Smooth muscle cell (in vitro differentiated cells): ENCODE data around the gene VSIG8. TPM values are rescaled to one million over a fixed set of nuclear protein-coding genes. Genes with fewer than 3 reads are reported as not detected.

ENCODE experiments used
- DNase-seq: peaks from one replicate; lab custom pipeline; 2025; ENCODE audit not compliant: unreplicated experiment; lab: John Stamatoyannopoulos, UW
- H2AFZ ChIP-seq: fragments of 200-600 bp; sonication (generic); 2 replicates; pipeline ENCODE4 v1.6.0; 2016; ENCODE audit warnings: antibody characterized with exemption, low read depth, mild to moderate bottlenecking
- H3F3A ChIP-seq: fragments of 200-600 bp; sonication (generic); 2 replicates; pipeline ENCODE4 v1.6.0; 2017; ENCODE audit warnings: antibody characterized with exemption, low read depth
- H3K27ac ChIP-seq: fragments of 200-600 bp; sonication (generic); 2 replicates; pipeline ENCODE4 v1.5.1; 2016; ENCODE audit warnings: low read depth, mild to moderate bottlenecking
- H3K27me3 ChIP-seq: fragments of 200-600 bp; sonication (generic); 2 replicates; pipeline ENCODE4 v1.6.1; 2016; ENCODE audit warnings: low read depth, mild to moderate bottlenecking
- H3K36me3 ChIP-seq: fragments of 200-600 bp; sonication (generic); 2 replicates; pipeline ENCODE4 v1.5.1; 2016; ENCODE audit warnings: low read depth
- H3K4me1 ChIP-seq: fragments of 200-600 bp; sonication (generic); 2 replicates; pipeline ENCODE4 v1.5.1; 2016; ENCODE audit warnings: low read depth
- H3K4me2 ChIP-seq: fragments of 200-600 bp; sonication (generic); 2 replicates; pipeline ENCODE4 v1.6.0; 2016; ENCODE audit warnings: mild to moderate bottlenecking
- H3K4me3 ChIP-seq: fragments of 200-600 bp; sonication (generic); 2 replicates; pipeline ENCODE4 v1.5.1; 2016; ENCODE audit warnings: mild to moderate bottlenecking
- H3K79me2 ChIP-seq: fragments of 200-600 bp; sonication (generic); 2 replicates; pipeline ENCODE4 v1.6.0; 2016; ENCODE audit warnings: low read depth, mild to moderate bottlenecking
- H3K9ac ChIP-seq: fragments of 200-600 bp; sonication (generic); 2 replicates; pipeline ENCODE4 v1.6.0; 2016; ENCODE audit warnings: low read depth
- H3K9me3 ChIP-seq: fragments of 200-600 bp; sonication (generic); replicated peaks from 2 replicates; pipeline ENCODE4 v1.5.1; 2016; ENCODE audit warnings: low read depth
- H4K20me1 ChIP-seq: fragments of 200-600 bp; sonication (generic); 2 replicates; pipeline ENCODE4 v1.6.0; 2016; ENCODE audit warnings: low read depth
- CTCF ChIP-seq: fragments of 200-600 bp; sonication (generic); IDR thresholded peaks from 2 replicates; pipeline ENCODE4 v1.5.1; 2017; ENCODE audit warnings: borderline replicate concordance, mild to moderate bottlenecking, antibody characterized with exemption; ENCODE audit not compliant: insufficient read depth, poor library complexity, severe bottlenecking
- WGBS: methylation state at CpG from one replicate; pipeline ENCODE4 v1.1.7; 2016; ENCODE audit warnings: low lambda C conversion rate; 5-methylcytosine and 5-hydroxymethylcytosine counted together
- polyA plus RNA-seq: library from polyadenylated mRNA; unstranded; fragments of >200 nt; fragmentation: Nextera tagmentation; extraction: Ambion mirVana; gene quantifications from 2 replicates; pipeline ENCODE4 v1.2.1, GENCODE V29; 2016
- total RNA-seq: library from RNA; depleted of rRNA; stranded (reverse); fragments of >200 nt; gene quantifications from 2 replicates; pipeline ENCODE4 v1.2.3, GENCODE V29; 2014

The VSIG8 gene
- total and polyA plus RNA-seq, 2 experiments from 2014 or later = 0.29 TPM; not detected in 1

GRCh38 chr1:159879136-159879535, 16.7 kb upstream of the VSIG8 start:
- Histone ChIP-seq H3K4me1 (no peaks in the 10 kb centered on the region), H3K36me3 (no peaks in the 10 kb centered on the region), H4K20me1 (no peaks in the 10 kb centered on the region), H3F3A (no peaks in the 10 kb centered on the region), H2AFZ (no peak overlapping the region), H3K9me3 (no peaks in the 10 kb centered on the region), H3K4me3 (no peak overlapping the region), H3K27me3 (no peaks in the 10 kb centered on the region), H3K9ac (no peak overlapping the region), H3K79me2 (no peaks in the 10 kb centered on the region), H3K4me2 (no peak overlapping the region), H3K27ac (no peak overlapping the region)
- WGBS = 83% methylated on average over 3 of the region's 3 CpGs
- no peak for DNase-seq
- no peak for TF ChIP-seq CTCF

GRCh38 chr1:159877695-159878444, 15.4 kb upstream of the VSIG8 start:
- DNase-seq = no peak
- Histone ChIP-seq H3K9me3 (no peaks in the 10 kb centered on the region), H3K9ac (no peak overlapping the region), H3F3A (no peaks in the 10 kb centered on the region), H3K27ac (no peak overlapping the region), H3K79me2 (no peaks in the 10 kb centered on the region), H3K36me3 (no peaks in the 10 kb centered on the region), H3K27me3 (no peaks in the 10 kb centered on the region), H3K4me2 (no peak overlapping the region), H2AFZ (no peak overlapping the region), H3K4me3 (no peak overlapping the region), H3K4me1 (no peaks in the 10 kb centered on the region), H4K20me1 (no peaks in the 10 kb centered on the region)
- WGBS = 96% methylated on average over 6 of the region's 6 CpGs
- no peak for TF ChIP-seq CTCF

- WGBS = 95% methylated on average over 4 of the region's 4 CpGs
- Histone ChIP-seq H3K9ac (no peak overlapping the region), H3K27me3 (no peaks in the 10 kb centered on the region), H3K4me3 (no peak overlapping the region), H3K36me3 (no peaks in the 10 kb centered on the region), H4K20me1 (no peaks in the 10 kb centered on the region), H3K9me3 (no peaks in the 10 kb centered on the region), H2AFZ (no peak overlapping the region), H3K79me2 (no peaks in the 10 kb centered on the region), H3K4me1 (peaks cover 4% of the 10 kb centered on the region), H3K27ac (no peak overlapping the region), H3K4me2 (no peak overlapping the region), H3F3A (no peaks in the 10 kb centered on the region)
- TF ChIP-seq CTCF = no peak
- no peak for DNase-seq
Observed at GRCh38 chr1:159873530-159874143, 11.2 kb upstream of the VSIG8 start.
